ENCODE data around the gene TANC2. TPM values are rescaled to one million over a fixed set of nuclear protein-coding genes. Genes with fewer than 3 reads are reported as not detected.

TANC2 gene
- total and polyA plus RNA-seq, 5 donors from 2014 or later = 0.96 to 20.0 (median 1.3) TPM

DNA sequence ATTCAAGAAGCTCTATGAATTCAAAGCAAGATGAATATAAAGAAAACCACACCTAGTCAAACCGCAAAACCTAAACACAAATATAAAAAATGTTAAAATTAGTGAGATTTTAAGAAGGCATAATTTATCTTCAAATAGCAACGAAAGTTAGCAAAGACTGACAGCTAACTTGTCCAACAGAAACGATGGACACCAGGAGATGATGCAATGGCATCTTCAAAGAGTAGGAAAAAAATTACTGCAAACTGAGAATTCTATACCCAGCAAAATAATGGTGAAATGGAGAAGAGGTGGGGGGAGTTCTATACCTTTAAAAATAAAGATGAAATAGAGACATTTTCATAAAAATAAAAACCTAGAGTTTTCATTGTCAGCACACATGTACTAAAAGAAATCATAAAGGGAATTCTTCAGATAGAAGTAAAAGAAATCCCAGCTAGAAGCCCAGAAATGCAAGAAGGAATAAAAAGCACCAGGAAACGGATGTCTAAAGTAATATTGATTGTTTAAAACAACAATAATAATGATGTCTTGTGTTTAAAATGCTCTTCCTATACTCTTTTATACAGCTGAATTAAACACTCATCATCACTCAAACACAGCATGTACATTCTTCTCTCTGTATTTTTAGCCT lies 24.6 kb upstream of the TANC2 start:
- H3K4me1 ChIP-seq (ENCODE audit: control insufficient read depth, insufficient read depth, low read length, poor library complexity, severe bottlenecking) = no peaks in the 10 kb centered on the region
- no peak for ATAC-seq (ENCODE audit: low read depth in 2 of 2)

GRCh38 chr17:62948370-62948769 lies 17.7 kb upstream of the TANC2 start:
- DNase-seq = no peak
- Mint-ChIP-seq H3K4me3 (no peak overlapping the region), H3K27me3 (peaks cover 28% of the 10 kb centered on the region), H3K4me1 (no peaks in the 10 kb centered on the region), H3K9me3 (peaks cover 0 to 3% (median 0%) of the 10 kb centered on the region in 7 donors), H3K27ac (no peak overlapping the region), H3K36me3 (no peaks in the 10 kb centered on the region)
- H3K27ac ChIP-seq (ENCODE audit: insufficient read depth, low read length, poor library complexity, severe bottlenecking) = no peak overlapping the region
- peaks cover 6% of the 10 kb centered on the region for H3K27me3 ChIP-seq (ENCODE audit: control insufficient read depth, insufficient read depth, low read length)
- no peak for ATAC-seq (ENCODE audit: low read depth in 2 of 2)
- no peaks in the 10 kb centered on the region for H3K36me3 ChIP-seq (ENCODE audit: control insufficient read depth, insufficient read depth, low read length)
- no peak overlapping the region for H3K4me3 ChIP-seq (ENCODE audit: low read depth, low read length)
- no peaks in the 10 kb centered on the region for H3K9me3 ChIP-seq (ENCODE audit: control insufficient read depth in 2 of 2, low read length in 2 of 2)
- no peaks in the 10 kb centered on the region for H3K4me1 ChIP-seq (ENCODE audit: control insufficient read depth, insufficient read depth, low read length, poor library complexity, severe bottlenecking)

More for the DNA sequence above, 24.6 kb upstream of the TANC2 start:
- no peaks in the 10 kb centered on the region for H3K4me1 Mint-ChIP-seq
- no peaks in the 10 kb centered on the region for H3K36me3 Mint-ChIP-seq
- H3K9me3 Mint-ChIP-seq = peaks cover 2 to 16% (median 7%) of the 10 kb centered on the region in 7 donors
- Histone ChIP-seq H3K27ac (ENCODE audit: insufficient read depth, low read length, poor library complexity, severe bottlenecking) (no peak overlapping the region), H3K9me3 (ENCODE audit: control insufficient read depth in 2 of 2, low read length in 2 of 2) (peaks cover 10 to 11% of the 10 kb centered on the region in 2 experiments), H3K27me3 (ENCODE audit: control insufficient read depth, insufficient read depth, low read length) (peaks cover 15% of the 10 kb centered on the region), H3K4me3 (ENCODE audit: low read depth, low read length) (no peak overlapping the region), H3K36me3 (ENCODE audit: control insufficient read depth, insufficient read depth, low read length) (no peaks in the 10 kb centered on the region)
- peaks cover 30% of the 10 kb centered on the region for H3K27me3 Mint-ChIP-seq
- no peak overlapping the region for H3K4me3 Mint-ChIP-seq
- peak overlapping the region in 1 of 3 donors; percentile 3 for H3K27ac Mint-ChIP-seq
- no peak for DNase-seq

- Histone ChIP-seq H3K9me3 (ENCODE audit: control insufficient read depth in 2 of 2, low read length in 2 of 2) (no peaks in the 10 kb centered on the region), H3K27me3 (ENCODE audit: control insufficient read depth, insufficient read depth, low read length) (peaks cover 6% of the 10 kb centered on the region), H3K36me3 (ENCODE audit: control insufficient read depth, insufficient read depth, low read length) (no peaks in the 10 kb centered on the region), H3K4me1 (ENCODE audit: control insufficient read depth, insufficient read depth, low read length, poor library complexity, severe bottlenecking) (no peaks in the 10 kb centered on the region), H3K27ac (ENCODE audit: insufficient read depth, low read length, poor library complexity, severe bottlenecking) (no peak overlapping the region), H3K4me3 (ENCODE audit: low read depth, low read length) (no peak overlapping the region)
- H3K27me3 Mint-ChIP-seq = peaks cover 28% of the 10 kb centered on the region
- H3K27ac Mint-ChIP-seq = no peak overlapping the region
- no peak for DNase-seq
- H3K4me3 Mint-ChIP-seq = no peak overlapping the region
- no peak for ATAC-seq (ENCODE audit: low read depth in 2 of 2)
- H3K4me1 Mint-ChIP-seq = no peaks in the 10 kb centered on the region
- H3K9me3 Mint-ChIP-seq = peaks cover 0 to 2% (median 0%) of the 10 kb centered on the region in 7 donors
- no peaks in the 10 kb centered on the region for H3K36me3 Mint-ChIP-seq
Measured at GRCh38 chr17:62949036-62949435, 17.0 kb upstream of the TANC2 start.

DNA sequence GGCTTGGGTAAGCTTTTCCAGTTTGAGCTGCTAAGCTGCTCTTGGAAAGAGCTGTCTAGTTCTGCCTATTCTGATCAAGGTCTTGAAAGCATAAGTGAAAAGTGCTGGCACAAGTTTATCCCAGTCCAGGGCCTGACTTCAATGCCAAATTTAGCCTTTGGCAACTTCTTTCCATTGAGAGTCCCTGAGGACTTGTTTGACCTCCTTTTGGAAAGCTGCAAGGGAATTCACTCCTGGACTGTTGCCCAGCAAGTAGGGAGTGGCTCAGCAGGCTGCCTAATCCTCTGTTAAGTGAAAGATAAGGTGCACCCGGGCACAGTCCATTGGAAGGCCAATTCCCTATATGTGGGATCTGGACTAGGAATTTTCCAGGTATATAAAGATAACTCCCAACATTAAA lies 16.0 kb upstream of the TANC2 start:
- Histone ChIP-seq H3K27me3 (ENCODE audit: control insufficient read depth, insufficient read depth, low read length) (peaks cover 3% of the 10 kb centered on the region), H3K4me3 (ENCODE audit: low read depth, low read length) (no peak overlapping the region), H3K27ac (ENCODE audit: insufficient read depth, low read length, poor library complexity, severe bottlenecking) (no peak overlapping the region), H3K9me3 (ENCODE audit: control insufficient read depth in 2 of 2, low read length in 2 of 2) (no peaks in the 10 kb centered on the region), H3K36me3 (ENCODE audit: control insufficient read depth, insufficient read depth, low read length) (no peaks in the 10 kb centered on the region), H3K4me1 (ENCODE audit: control insufficient read depth, insufficient read depth, low read length, poor library complexity, severe bottlenecking) (no peaks in the 10 kb centered on the region)
- DNase-seq (no peak), ATAC-seq (ENCODE audit: low read depth in 2 of 2) (no peak)
- Mint-ChIP-seq H3K9me3 (peaks cover 0 to 2% (median 0%) of the 10 kb centered on the region in 7 donors), H3K27ac (no peak overlapping the region), H3K4me1 (no peaks in the 10 kb centered on the region), H3K27me3 (peaks cover 24% of the 10 kb centered on the region), H3K4me3 (no peak overlapping the region), H3K36me3 (no peaks in the 10 kb centered on the region)

DNA sequence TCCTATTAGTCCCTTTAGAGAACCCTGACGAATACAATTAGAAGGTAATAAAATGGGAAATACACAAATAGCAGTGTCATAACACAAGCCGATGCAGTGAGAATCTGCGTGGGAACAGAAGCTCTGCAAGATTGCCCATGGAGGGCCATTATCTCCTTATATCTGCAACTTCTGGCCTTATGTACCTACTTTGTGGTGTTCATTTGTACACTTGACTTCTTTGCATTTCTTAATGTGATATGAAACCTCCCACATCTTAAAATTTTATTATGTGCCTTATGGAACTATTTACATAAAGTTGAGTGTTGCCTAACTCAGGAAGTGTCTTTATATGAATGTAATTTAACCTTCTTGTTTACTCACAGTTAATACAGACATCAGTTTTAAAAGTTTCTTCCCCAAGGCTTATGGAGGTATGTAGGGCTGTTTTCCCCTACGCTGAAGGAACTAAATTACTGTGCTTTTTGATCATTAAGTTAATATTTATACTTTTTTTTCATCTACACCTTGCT lies 10.1 kb upstream of the TANC2 start:
- ATAC-seq (ENCODE audit: low read depth in 2 of 2) = no peak
- Histone ChIP-seq H3K36me3 (ENCODE audit: control insufficient read depth, insufficient read depth, low read length) (no peaks in the 10 kb centered on the region), H3K9me3 (ENCODE audit: control insufficient read depth in 2 of 2, low read length in 2 of 2) (no peaks in the 10 kb centered on the region), H3K4me1 (ENCODE audit: control insufficient read depth, insufficient read depth, low read length, poor library complexity, severe bottlenecking) (no peaks in the 10 kb centered on the region), H3K27me3 (ENCODE audit: control insufficient read depth, insufficient read depth, low read length) (peaks cover 9% of the 10 kb centered on the region), H3K27ac (ENCODE audit: insufficient read depth, low read length, poor library complexity, severe bottlenecking) (no peak overlapping the region), H3K4me3 (ENCODE audit: low read depth, low read length) (no peak overlapping the region)
- H3K9me3 Mint-ChIP-seq = no peaks in the 10 kb centered on the region
- DNase-seq = no peak
- H3K27me3 Mint-ChIP-seq = peaks cover 26% of the 10 kb centered on the region
- no peaks in the 10 kb centered on the region for H3K4me1 Mint-ChIP-seq
- H3K4me3 Mint-ChIP-seq = no peak overlapping the region
- H3K27ac Mint-ChIP-seq = no peak overlapping the region
- no peaks in the 10 kb centered on the region for H3K36me3 Mint-ChIP-seq

DNA sequence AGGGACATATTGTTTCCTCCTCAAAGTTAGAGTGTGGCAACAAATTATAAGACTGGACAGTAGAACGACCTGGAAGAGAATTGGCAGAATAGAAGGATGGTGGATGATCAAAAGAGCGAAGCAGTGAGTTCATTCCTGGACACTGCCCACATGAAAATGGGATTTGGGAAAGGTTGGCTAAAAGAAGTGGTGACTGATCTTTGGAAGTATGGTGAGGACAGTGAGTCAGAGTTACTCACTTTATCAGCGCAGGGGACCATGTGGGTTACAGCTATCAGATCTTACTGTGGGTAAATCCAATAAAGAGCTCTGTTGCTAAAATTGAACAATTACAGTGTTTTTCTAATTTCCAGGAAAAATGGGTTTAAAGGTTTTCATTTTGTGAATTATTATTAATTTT lies 2.7 kb upstream of the TANC2 start:
- Histone ChIP-seq H3K36me3 (ENCODE audit: control insufficient read depth, insufficient read depth, low read length) (no peaks in the 10 kb centered on the region), H3K27ac (ENCODE audit: insufficient read depth, low read length, poor library complexity, severe bottlenecking) (no peak overlapping the region), H3K4me1 (ENCODE audit: control insufficient read depth, insufficient read depth, low read length, poor library complexity, severe bottlenecking) (peaks cover 20% of the 10 kb centered on the region), H3K9me3 (ENCODE audit: control insufficient read depth in 2 of 2, low read length in 2 of 2) (no peaks in the 10 kb centered on the region), H3K4me3 (ENCODE audit: low read depth, low read length) (no peak overlapping the region), H3K27me3 (ENCODE audit: control insufficient read depth, insufficient read depth, low read length) (peaks cover 16% of the 10 kb centered on the region)
- H3K27ac Mint-ChIP-seq = no peak overlapping the region
- no peaks in the 10 kb centered on the region for H3K36me3 Mint-ChIP-seq
- DNase-seq = no peak
- ATAC-seq (ENCODE audit: low read depth in 2 of 2) = no peak
- peak overlapping the region in 2 of 4 donors; percentile 12 to 40 for H3K4me3 Mint-ChIP-seq
- peaks cover 0 to 2% (median 0%) of the 10 kb centered on the region in 7 donors for H3K9me3 Mint-ChIP-seq
- peaks cover 66% of the 10 kb centered on the region for H3K27me3 Mint-ChIP-seq
- peaks cover 6 to 36% (median 20%) of the 10 kb centered on the region in 4 donors for H3K4me1 Mint-ChIP-seq

GRCh38 chr17:62964506-62964905 lies 1.5 kb upstream of the TANC2 start:
- Mint-ChIP-seq H3K4me1 (peaks cover 10 to 41% (median 28%) of the 10 kb centered on the region in 4 donors), H3K4me3 (peak overlapping the region in 2 of 4 donors; percentile 89 to 99), H3K27me3 (peaks cover 66% of the 10 kb centered on the region), H3K27ac (peak overlapping the region in 1 of 3 donors; percentile 95), H3K9me3 (peaks cover 0 to 2% (median 0%) of the 10 kb centered on the region in 7 donors), H3K36me3 (no peaks in the 10 kb centered on the region)
- Histone ChIP-seq H3K4me1 (ENCODE audit: control insufficient read depth, insufficient read depth, low read length, poor library complexity, severe bottlenecking) (peaks cover 22% of the 10 kb centered on the region), H3K36me3 (ENCODE audit: control insufficient read depth, insufficient read depth, low read length) (no peaks in the 10 kb centered on the region), H3K4me3 (ENCODE audit: low read depth, low read length) (no peak overlapping the region), H3K27ac (ENCODE audit: insufficient read depth, low read length, poor library complexity, severe bottlenecking) (no peak overlapping the region), H3K27me3 (ENCODE audit: control insufficient read depth, insufficient read depth, low read length) (peaks cover 19% of the 10 kb centered on the region), H3K9me3 (ENCODE audit: control insufficient read depth in 2 of 2, low read length in 2 of 2) (no peaks in the 10 kb centered on the region)
- DNase-seq (no peak), ATAC-seq (ENCODE audit: low read depth in 2 of 2) (no peak)
